Measurements from ENCODE around the gene MBOAT2.
A peak's percentile ranks its signal among the peaks of the same experiment; 100 is the strongest.

MBOAT2 gene

DNA sequence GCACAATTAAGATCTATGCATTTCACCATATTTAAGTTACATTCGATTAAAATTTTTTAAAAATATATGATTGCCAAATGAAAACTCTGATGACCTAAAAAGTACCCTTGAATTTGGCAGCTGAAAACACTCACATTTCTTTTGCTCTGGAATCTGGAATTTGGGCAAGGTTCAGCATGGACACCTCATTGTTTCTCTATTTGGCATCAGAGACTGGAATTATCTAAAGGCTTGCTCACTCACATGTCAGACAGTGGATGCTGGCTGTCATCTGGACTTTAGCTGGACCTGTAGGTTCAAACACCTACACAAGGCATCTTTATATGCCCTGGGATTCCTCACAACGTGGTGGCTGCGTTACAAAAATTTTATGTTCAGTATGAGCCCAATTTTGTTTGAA, 16.1 kb downstream of the MBOAT2 start:
- Histone ChIP-seq H3K4me3 (ENCODE audit: insufficient read depth, low read length, poor library complexity, severe bottlenecking) (no peak overlapping the region), H3K9ac (ENCODE audit: low read length) (no peak overlapping the region), H3K36me3 (ENCODE audit: low read length) (no peaks in the 10 kb centered on the region), H3K79me2 (ENCODE audit: insufficient read depth, low read length) (no peaks in the 10 kb centered on the region), H2AFZ (ENCODE audit: low read depth, low read length, severe bottlenecking) (no peak overlapping the region), H4K20me1 (ENCODE audit: low read depth, low read length) (no peaks in the 10 kb centered on the region), H3K27me3 (ENCODE audit: low read length) (no peaks in the 10 kb centered on the region), H3K4me2 (ENCODE audit: low read depth, low read length, poor library complexity, severe bottlenecking) (no peak overlapping the region), H3K9me3 (ENCODE audit: insufficient read depth, low read length) (no peaks in the 10 kb centered on the region), H3K9me2 (replicated peaks; ENCODE audit: insufficient read depth, low read length) (no peaks in the 10 kb centered on the region), H3K27ac (ENCODE audit: low read depth, low read length) (no peak overlapping the region), H3F3A (ENCODE audit: insufficient read depth) (no peaks in the 10 kb centered on the region)
- TF ChIP-seq, protein P1, sequence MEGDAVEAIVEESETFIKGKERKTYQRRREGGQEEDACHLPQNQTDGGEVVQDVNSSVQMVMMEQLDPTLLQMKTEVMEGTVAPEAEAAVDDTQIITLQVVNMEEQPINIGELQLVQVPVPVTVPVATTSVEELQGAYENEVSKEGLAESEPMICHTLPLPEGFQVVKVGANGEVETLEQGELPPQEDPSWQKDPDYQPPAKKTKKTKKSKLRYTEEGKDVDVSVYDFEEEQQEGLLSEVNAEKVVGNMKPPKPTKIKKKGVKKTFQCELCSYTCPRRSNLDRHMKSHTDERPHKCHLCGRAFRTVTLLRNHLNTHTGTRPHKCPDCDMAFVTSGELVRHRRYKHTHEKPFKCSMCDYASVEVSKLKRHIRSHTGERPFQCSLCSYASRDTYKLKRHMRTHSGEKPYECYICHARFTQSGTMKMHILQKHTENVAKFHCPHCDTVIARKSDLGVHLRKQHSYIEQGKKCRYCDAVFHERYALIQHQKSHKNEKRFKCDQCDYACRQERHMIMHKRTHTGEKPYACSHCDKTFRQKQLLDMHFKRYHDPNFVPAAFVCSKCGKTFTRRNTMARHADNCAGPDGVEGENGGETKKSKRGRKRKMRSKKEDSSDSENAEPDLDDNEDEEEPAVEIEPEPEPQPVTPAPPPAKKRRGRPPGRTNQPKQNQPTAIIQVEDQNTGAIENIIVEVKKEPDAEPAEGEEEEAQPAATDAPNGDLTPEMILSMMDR (IDR thresholded peaks at IDR 0.05; ENCODE audit: insufficient read depth, low read length, poor library complexity, severe bottlenecking), result no peak
- TF ChIP-seq EZH2phosphoT487 (conservative IDR thresholded peaks at IDR 0.05; ENCODE audit: low read length), result no peak

DNA sequence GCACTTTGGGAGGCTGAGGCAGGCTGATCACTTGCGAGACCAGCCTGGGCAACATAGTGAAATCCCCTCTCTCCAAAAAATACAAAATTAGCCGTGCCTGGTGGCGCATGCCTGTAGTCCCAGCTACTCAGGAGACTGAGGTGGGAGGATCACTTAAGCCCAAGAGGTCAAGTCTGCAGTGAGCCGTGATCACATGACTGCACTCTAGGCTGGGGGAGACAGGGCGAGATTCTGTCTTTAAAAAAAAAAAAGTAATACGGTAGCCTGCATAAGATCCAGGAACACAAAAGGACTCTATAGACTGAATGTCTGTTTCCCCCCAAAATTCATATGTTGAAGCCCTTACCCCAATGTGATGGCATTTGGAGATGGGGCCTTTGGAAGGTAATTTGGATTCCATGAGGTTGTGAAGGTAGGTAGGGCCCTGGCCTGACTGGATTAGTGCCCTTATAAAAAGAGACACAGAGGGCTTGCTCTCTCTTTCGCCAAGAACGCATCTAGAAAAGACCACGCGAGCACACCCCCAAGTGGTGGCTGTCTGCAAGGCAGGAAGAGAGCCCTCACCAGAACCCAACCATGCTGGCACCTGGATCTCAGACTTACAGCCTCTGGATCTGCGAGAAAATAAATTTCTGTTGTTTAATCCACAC, 17.0 kb downstream of the MBOAT2 start:
- H3F3A ChIP-seq (ENCODE audit: insufficient read depth), result no peaks in the 10 kb centered on the region
- H3K36me3 ChIP-seq (ENCODE audit: low read length), result no peaks in the 10 kb centered on the region
- no peaks in the 10 kb centered on the region for H3K9me3 ChIP-seq (ENCODE audit: insufficient read depth, low read length)
- no peak overlapping the region for H3K4me2 ChIP-seq (ENCODE audit: low read depth, low read length, poor library complexity, severe bottlenecking)
- H3K79me2 ChIP-seq (ENCODE audit: insufficient read depth, low read length), result no peaks in the 10 kb centered on the region
- no peaks in the 10 kb centered on the region for H3K27me3 ChIP-seq (ENCODE audit: low read length)
- no peaks in the 10 kb centered on the region for H3K9me2 ChIP-seq (replicated peaks; ENCODE audit: insufficient read depth, low read length)
- H3K4me3 ChIP-seq (ENCODE audit: insufficient read depth, low read length, poor library complexity, severe bottlenecking), result no peak overlapping the region
- no peak overlapping the region for H2AFZ ChIP-seq (ENCODE audit: low read depth, low read length, severe bottlenecking)
- no peak for TF ChIP-seq EZH2phosphoT487 (conservative IDR thresholded peaks at IDR 0.05; ENCODE audit: low read length)
- TF ChIP-seq, protein P1 (IDR thresholded peaks at IDR 0.05; ENCODE audit: insufficient read depth, low read length, poor library complexity, severe bottlenecking), result peak; percentile 46
- H3K9ac ChIP-seq (ENCODE audit: low read length), result no peak overlapping the region
- no peaks in the 10 kb centered on the region for H4K20me1 ChIP-seq (ENCODE audit: low read depth, low read length)
- H3K27ac ChIP-seq (ENCODE audit: low read depth, low read length), result no peak overlapping the region

DNA sequence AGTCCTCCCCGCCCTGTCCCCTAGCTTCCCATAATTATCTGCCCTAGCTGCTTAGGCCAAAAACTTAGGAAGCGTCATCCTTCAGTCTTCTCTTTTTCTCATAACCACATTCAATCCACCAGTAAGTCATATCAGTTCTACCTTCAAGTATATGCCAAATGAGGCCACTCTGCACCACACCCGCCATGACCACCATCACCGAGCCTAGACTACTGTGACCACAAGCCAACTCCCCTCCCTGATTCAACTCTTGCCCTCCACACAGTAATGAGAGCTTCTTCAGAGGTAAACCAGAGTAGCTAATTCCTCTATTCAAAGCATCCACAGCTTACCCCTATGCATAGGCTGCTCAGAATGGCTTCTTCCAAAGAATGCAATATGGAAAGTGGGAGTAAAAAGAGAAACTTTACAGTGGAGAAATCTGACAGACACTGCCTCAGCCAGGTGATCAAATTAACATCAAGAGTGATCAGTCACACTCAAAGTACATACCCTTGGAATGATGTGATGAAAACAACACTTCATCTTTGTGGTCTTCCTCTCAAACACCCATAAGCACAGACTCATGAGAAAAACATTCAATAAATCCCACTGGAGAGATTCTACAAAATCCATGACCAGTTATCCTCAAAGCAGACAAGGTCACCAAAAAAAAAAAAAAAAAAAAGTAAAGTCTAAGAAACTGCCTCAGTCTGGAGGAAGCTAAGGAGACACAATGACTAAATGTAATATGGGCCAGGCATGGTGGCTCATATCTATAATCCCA, 17.7 kb downstream of the MBOAT2 start:
- H3K27ac ChIP-seq (ENCODE audit: low read depth, low read length), result no peak overlapping the region
- no peaks in the 10 kb centered on the region for H3F3A ChIP-seq (ENCODE audit: insufficient read depth)
- H3K79me2 ChIP-seq (ENCODE audit: insufficient read depth, low read length), result no peaks in the 10 kb centered on the region
- H3K9ac ChIP-seq (ENCODE audit: low read length), result no peak overlapping the region
- H3K9me2 ChIP-seq (replicated peaks; ENCODE audit: insufficient read depth, low read length), result no peaks in the 10 kb centered on the region
- H4K20me1 ChIP-seq (ENCODE audit: low read depth, low read length), result no peaks in the 10 kb centered on the region
- no peak overlapping the region for H3K4me3 ChIP-seq (ENCODE audit: insufficient read depth, low read length, poor library complexity, severe bottlenecking)
- no peaks in the 10 kb centered on the region for H3K9me3 ChIP-seq (ENCODE audit: insufficient read depth, low read length)
- TF ChIP-seq EZH2phosphoT487 (conservative IDR thresholded peaks at IDR 0.05; ENCODE audit: low read length), result no peak
- TF ChIP-seq, protein P1 (IDR thresholded peaks at IDR 0.05; ENCODE audit: insufficient read depth, low read length, poor library complexity, severe bottlenecking), result no peak
- H3K27me3 ChIP-seq (ENCODE audit: low read length), result no peaks in the 10 kb centered on the region
- no peaks in the 10 kb centered on the region for H3K36me3 ChIP-seq (ENCODE audit: low read length)
- H3K4me2 ChIP-seq (ENCODE audit: low read depth, low read length, poor library complexity, severe bottlenecking), result no peak overlapping the region
- no peak overlapping the region for H2AFZ ChIP-seq (ENCODE audit: low read depth, low read length, severe bottlenecking)

Measured in SU-DHL-6 (cell line).